ENCODE results near the gene KCNIP4. TPM values are rescaled to one million over a fixed set of nuclear protein-coding genes. Genes with fewer than 3 reads are reported as not detected.

The KCNIP4 gene
- total and polyA plus RNA-seq, 2 of the 4 experiments (the other 2 are of a cell fraction): not detected

GRCh38 chr4:20860878-20861277 lies 1087.7 kb downstream of the KCNIP4 start:
- TF ChIP-seq MAZ (IDR thresholded peaks at IDR 0.05; ENCODE audit: borderline replicate concordance, low read depth, low read length): no peak
- no peak for TF ChIP-seq RAD21 (IDR thresholded peaks at IDR 0.05; ENCODE audit: low read length)
- TF ChIP-seq BHLHE40 (IDR thresholded peaks at IDR 0.05; ENCODE audit: low read depth, low read length): no peak
- TF ChIP-seq FOS (IDR thresholded peaks at IDR 0.05; ENCODE audit: low read depth, low read length): no peak
- TF ChIP-seq MXI1 (IDR thresholded peaks at IDR 0.05; ENCODE audit: borderline replicate concordance, low read depth, low read length): no peak
- no peak for TF ChIP-seq RCOR1 (IDR thresholded peaks at IDR 0.05; ENCODE audit: insufficient replicate concordance, low read length)
- no peak for TF ChIP-seq RFX5 (IDR thresholded peaks at IDR 0.05; ENCODE audit: low read depth, low read length)
- TF ChIP-seq ELK1 (IDR thresholded peaks at IDR 0.05; ENCODE audit: borderline replicate concordance, low read depth, low read length): no peak
- no peak for TF ChIP-seq CEBPB (IDR thresholded peaks at IDR 0.05; ENCODE audit: low read depth, low read length)
- TF ChIP-seq NFE2L2 (IDR thresholded peaks at IDR 0.05; ENCODE audit: low read depth, low read length): no peak
- TF ChIP-seq CHD1 (IDR thresholded peaks at IDR 0.05; ENCODE audit: low read depth, low read length): no peak
- no peak for TF ChIP-seq POLR2A (IDR thresholded peaks at IDR 0.05; ENCODE audit: low read depth, low read length)
- no peak for TF ChIP-seq SMC3 (IDR thresholded peaks at IDR 0.05; ENCODE audit: low read depth, low read length)
- no peak for TF ChIP-seq MAFK (IDR thresholded peaks at IDR 0.05; ENCODE audit: low read depth, low read length)
- TF ChIP-seq USF2 (IDR thresholded peaks at IDR 0.05; ENCODE audit: low read depth, low read length): no peak
- TF ChIP-seq CTCF (conservative IDR thresholded peaks at IDR 0.05; ENCODE audit: low read depth, low read length): no peak
- ATAC-seq (ENCODE audit: low read depth) (no peak), DNase-seq (no peak)
- Histone ChIP-seq H2BK5ac (ENCODE audit: low read depth, low read length, poor library complexity, severe bottlenecking) (no peak overlapping the region), H4K20me1 (ENCODE audit: insufficient read depth, low read length) (no peaks in the 10 kb centered on the region), H3K79me1 (ENCODE audit: low read depth in 1 of 2, low read length in 2 of 2) (no peaks in the 10 kb centered on the region), H3K4me1 (ENCODE audit: control insufficient read depth, insufficient read depth, low read length) (no peaks in the 10 kb centered on the region), H3K4me2 (ENCODE audit: low read depth, low read length) (no peak overlapping the region), H2AK5ac (ENCODE audit: low read depth, low read length) (no peak overlapping the region), H3K27ac (ENCODE audit: insufficient read depth, low read length) (no peak overlapping the region), H3K9me3 (ENCODE audit: control insufficient read depth, insufficient read depth, low read length) (peaks cover 2% of the 10 kb centered on the region), H2AK9ac (replicated peaks; ENCODE audit: low read depth, low read length, poor library complexity) (no peak overlapping the region), H3K4ac (ENCODE audit: low read depth, low read length) (no peak overlapping the region), H4K8ac (ENCODE audit: low read depth in 2 of 2, low read length in 2 of 2) (no peak overlapping the region), H3K9ac (ENCODE audit: low read depth, low read length) (no peak overlapping the region), H2BK15ac (ENCODE audit: low read depth, low read length) (no peak overlapping the region), H3K14ac (replicated peaks; ENCODE audit: low read depth, low read length) (no peak overlapping the region), H2BK120ac (ENCODE audit: low read depth, low read length) (no peak overlapping the region), H3K36me3 (ENCODE audit: control insufficient read depth, insufficient read depth, low read length) (no peaks in the 10 kb centered on the region), H3K9me1 (ENCODE audit: insufficient read depth, low read length) (no peaks in the 10 kb centered on the region), H2AFZ (replicated peaks; ENCODE audit: low read length, poor library complexity) (no peak overlapping the region), H3K56ac (ENCODE audit: extremely low read depth, insufficient read depth, low read length) (no peak overlapping the region), H3K27me3 (ENCODE audit: control insufficient read depth, insufficient read depth, low read length) (no peaks in the 10 kb centered on the region), H3K18ac (ENCODE audit: low read depth, low read length) (no peak overlapping the region), H4K5ac (ENCODE audit: low read depth, low read length) (no peak overlapping the region), H3K23ac (ENCODE audit: low read depth, low read length) (no peak overlapping the region), H2BK20ac (ENCODE audit: low read depth, low read length) (no peak overlapping the region), H4K91ac (ENCODE audit: insufficient read depth, low read depth, low read length) (no peak overlapping the region), H3K4me3 (ENCODE audit: insufficient read depth, low read depth, low read length) (no peak overlapping the region)
- dilution Hi-C loops (cut with HindIII; ENCODE audit: low sequenced_read_pairs, unreplicated experiment) (no loop called here), intact Hi-C loops (cut with micrococcal nuclease) (no loop called here), in situ Hi-C loops (cut with MboI; ENCODE audit: low sequenced_read_pairs) (no loop called here)
- no TSS peak for BruUV-seq (replicated peaks)
- ChIA-PET CTCF (no interaction called here), POLR2A (ENCODE audit: unreplicated experiment) (no interaction called here)
- no CpG with 5 or more reads among the region's 3 CpGs for WGBS, 2 experiments (ENCODE audit: extremely low coverage in 2 of 2, insufficient read length in 1 of 2)
